Activated T-cell treated with anti-CD3 and anti-CD28 coated beads, Interleukin-2, amount 50 U/mL, for 4 hours (primary cell): Measurements from ENCODE around the gene PPP2R5B. TPM values are rescaled to one million over a fixed set of nuclear protein-coding genes. Genes with fewer than 3 reads are reported as not detected.

ENCODE experiments used
- ATAC-seq, 2 donors: fragments of 200-7000 bp; cut with Tn5 transposase; one replicate each; pipeline ENCODE4 v1.10.0; 2021
- DNase-seq: peaks from one replicate; pipeline ENCODE4 v3.0.0-alpha.2; 2020
- H3K27me3 Mint-ChIP-seq: one replicate; pipeline ENCODE4 v1.8.0; 2021; ENCODE audit warnings: low read depth, mixed read lengths
- H3K36me3 Mint-ChIP-seq: one replicate; pipeline ENCODE4 v1.8.0; 2022; ENCODE audit warnings: mixed read lengths; ENCODE audit not compliant: insufficient read depth
- H3K4me1 Mint-ChIP-seq: one replicate; pipeline ENCODE4 v1.8.0; 2021; ENCODE audit warnings: low read depth, mixed read lengths
- H3K4me3 Mint-ChIP-seq: one replicate; pipeline ENCODE4 v1.8.0; 2021; ENCODE audit warnings: mild to moderate bottlenecking, moderate library complexity, mixed read lengths
- H3K9me3 Mint-ChIP-seq: one replicate; pipeline ENCODE4 v1.8.0; 2021; ENCODE audit warnings: mixed read lengths
- total RNA-seq, 3 donors: library from RNA; stranded (reverse); gene quantifications; one replicate each; pipeline ENCODE4 v1.2.1, GENCODE V29; 2021

The PPP2R5B gene
- total RNA-seq, 3 donors from 2014 or later, result 6.9 to 8.2 (median 7.9) TPM

GRCh38 chr11:64884019-64884418 is 40.5 kb upstream of the PPP2R5B start:
- peaks cover 52% of the 10 kb centered on the region for H3K4me1 Mint-ChIP-seq
- H3K36me3 Mint-ChIP-seq, result no peaks in the 10 kb centered on the region
- DNase-seq (no peak), ATAC-seq (no peak)
- H3K27me3 Mint-ChIP-seq, result no peaks in the 10 kb centered on the region
- H3K9me3 Mint-ChIP-seq, result no peaks in the 10 kb centered on the region
- no peak overlapping the region for H3K4me3 Mint-ChIP-seq

- ATAC-seq, result peak; percentile 78 to 82
- Mint-ChIP-seq H3K27me3 (no peaks in the 10 kb centered on the region), H3K36me3 (no peaks in the 10 kb centered on the region), H3K4me3 (peak overlapping the region; percentile 14), H3K9me3 (no peaks in the 10 kb centered on the region), H3K4me1 (peaks cover 36% of the 10 kb centered on the region)
- no peak for DNase-seq
Observed at GRCh38 chr11:64885367-64886286, 38.9 kb upstream of the PPP2R5B start.

DNA sequence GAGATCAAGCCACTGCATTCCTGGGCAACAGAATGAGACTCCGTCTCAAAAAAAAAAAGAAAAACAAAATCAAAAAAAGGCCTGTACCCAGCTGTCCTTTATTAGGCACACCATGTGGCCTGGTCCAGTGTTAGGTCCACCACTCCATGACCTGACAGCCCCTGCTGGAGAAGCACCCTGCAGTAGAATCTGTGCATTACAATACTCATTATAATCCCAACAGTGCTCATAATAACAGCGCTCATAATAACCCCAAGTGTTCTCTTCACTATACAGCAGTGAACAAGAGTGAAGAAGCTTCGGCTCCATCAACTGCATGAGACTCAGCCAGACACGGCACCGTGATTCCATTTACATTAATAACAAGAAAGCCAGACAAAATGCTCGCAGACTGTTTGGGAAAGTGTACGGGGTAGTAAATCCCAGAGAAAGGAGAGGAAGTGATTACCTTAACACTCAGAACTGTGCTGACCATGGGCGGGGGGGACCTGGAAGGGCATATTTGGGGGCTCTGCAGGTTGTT is 37.2 kb upstream of the PPP2R5B start:
- Mint-ChIP-seq H3K36me3 (no peaks in the 10 kb centered on the region), H3K9me3 (no peaks in the 10 kb centered on the region), H3K27me3 (no peaks in the 10 kb centered on the region), H3K4me1 (peaks cover 28% of the 10 kb centered on the region), H3K4me3 (no peak overlapping the region)
- DNase-seq (no peak), ATAC-seq (no peak)

GRCh38 chr11:64887757-64888405 is 36.6 kb upstream of the PPP2R5B start:
- ATAC-seq (peak; percentile 89), DNase-seq (peak; percentile 86)
- Mint-ChIP-seq H3K36me3 (no peaks in the 10 kb centered on the region), H3K27me3 (no peaks in the 10 kb centered on the region), H3K4me3 (peak overlapping the region; percentile 64), H3K4me1 (peaks cover 28% of the 10 kb centered on the region), H3K9me3 (no peaks in the 10 kb centered on the region)

DNA sequence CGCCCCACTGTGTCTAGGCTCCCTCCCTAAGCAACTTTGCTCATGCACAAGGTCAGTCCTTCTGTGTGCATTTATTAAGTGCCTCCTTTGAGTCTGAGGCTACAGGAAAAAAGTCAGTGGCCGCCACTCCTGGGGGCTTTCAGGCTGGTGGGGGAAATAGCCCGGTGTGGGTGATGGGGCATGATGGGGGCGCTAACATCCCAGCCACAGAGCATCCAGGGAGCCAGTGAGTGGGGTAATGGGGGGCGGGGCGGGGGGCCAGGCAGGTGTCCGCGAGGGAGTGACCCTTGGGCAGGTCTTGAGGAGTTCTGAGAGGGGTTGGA is 36.1 kb upstream of the PPP2R5B start:
- no peaks in the 10 kb centered on the region for H3K36me3 Mint-ChIP-seq
- DNase-seq, result no peak
- ATAC-seq, result no peak
- peaks cover 28% of the 10 kb centered on the region for H3K4me1 Mint-ChIP-seq
- H3K9me3 Mint-ChIP-seq, result no peaks in the 10 kb centered on the region
- H3K27me3 Mint-ChIP-seq, result no peaks in the 10 kb centered on the region
- H3K4me3 Mint-ChIP-seq, result peak overlapping the region; percentile 64

DNA sequence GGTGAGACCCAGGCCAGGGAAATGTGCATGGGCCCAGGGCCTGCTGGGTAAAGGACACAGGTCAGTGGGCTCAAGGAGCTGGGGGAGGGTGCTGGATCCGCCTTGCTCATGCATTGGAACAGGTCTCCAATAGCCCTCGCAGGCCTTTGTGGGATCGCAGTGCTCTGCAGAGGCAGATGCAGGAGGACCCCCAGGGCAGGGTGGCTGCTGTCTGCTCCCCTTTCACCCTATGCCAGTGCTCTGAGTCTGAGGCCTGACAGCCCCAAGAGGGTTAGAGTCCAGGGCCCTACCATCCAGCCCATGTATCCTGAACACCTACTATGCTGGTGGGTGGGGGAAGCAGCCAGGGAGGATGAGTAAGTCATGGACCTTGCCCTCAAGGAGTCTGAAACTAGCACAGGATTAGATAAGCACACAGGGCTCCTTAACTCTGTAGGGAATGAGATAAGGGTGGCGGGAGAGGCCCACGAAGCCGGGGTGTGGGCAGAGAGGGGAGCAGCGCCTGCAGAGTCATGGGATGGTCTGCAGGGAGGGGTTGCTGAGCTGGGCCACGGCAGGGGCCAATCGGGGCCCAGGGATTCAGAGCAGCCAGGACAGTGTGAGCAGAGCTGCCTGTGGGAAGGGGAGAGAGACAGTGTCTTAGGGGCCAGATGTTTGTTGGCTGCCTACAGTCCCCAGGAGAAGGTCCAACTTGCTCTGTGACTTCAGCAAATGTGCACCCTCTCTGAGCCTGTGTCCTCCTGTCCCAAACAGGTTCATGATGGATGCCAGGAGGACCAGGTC is 35.6 kb upstream of the PPP2R5B start:
- Mint-ChIP-seq H3K4me3 (no peak overlapping the region), H3K4me1 (peaks cover 28% of the 10 kb centered on the region), H3K27me3 (no peaks in the 10 kb centered on the region), H3K9me3 (no peaks in the 10 kb centered on the region), H3K36me3 (no peaks in the 10 kb centered on the region)
- DNase-seq (no peak), ATAC-seq (no peak)

DNA sequence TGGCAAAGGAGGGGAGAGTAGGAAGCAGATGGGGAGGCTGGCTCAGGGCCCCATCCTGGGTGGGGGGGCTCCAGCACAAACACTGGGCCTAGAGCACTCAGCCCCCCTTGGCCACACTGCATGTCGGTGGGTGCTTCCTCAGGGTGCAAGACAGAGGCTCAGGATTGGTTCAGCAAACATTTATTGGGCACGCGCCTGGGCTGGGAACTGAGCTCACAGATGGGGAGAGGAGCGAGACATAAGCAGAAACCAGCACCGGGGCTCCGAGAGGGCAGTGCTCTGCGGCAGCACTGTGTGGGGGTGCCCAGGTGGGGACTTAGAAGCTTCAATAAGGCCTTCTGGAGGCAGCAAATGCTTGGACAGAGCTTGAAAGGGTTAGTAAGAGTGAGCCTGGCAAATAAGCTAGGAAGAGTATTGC is 34.0 kb upstream of the PPP2R5B start:
- H3K9me3 Mint-ChIP-seq, result no peaks in the 10 kb centered on the region
- H3K4me1 Mint-ChIP-seq, result peaks cover 18% of the 10 kb centered on the region
- ATAC-seq (no peak), DNase-seq (no peak)
- H3K36me3 Mint-ChIP-seq, result no peaks in the 10 kb centered on the region
- H3K27me3 Mint-ChIP-seq, result no peaks in the 10 kb centered on the region
- no peak overlapping the region for H3K4me3 Mint-ChIP-seq

- DNase-seq (no peak), ATAC-seq (no peak)
- Mint-ChIP-seq H3K36me3 (no peaks in the 10 kb centered on the region), H3K4me3 (no peak overlapping the region), H3K27me3 (no peaks in the 10 kb centered on the region), H3K9me3 (no peaks in the 10 kb centered on the region), H3K4me1 (peaks cover 11% of the 10 kb centered on the region)
Observed at GRCh38 chr11:64891215-64891848, 33.2 kb upstream of the PPP2R5B start.

DNA sequence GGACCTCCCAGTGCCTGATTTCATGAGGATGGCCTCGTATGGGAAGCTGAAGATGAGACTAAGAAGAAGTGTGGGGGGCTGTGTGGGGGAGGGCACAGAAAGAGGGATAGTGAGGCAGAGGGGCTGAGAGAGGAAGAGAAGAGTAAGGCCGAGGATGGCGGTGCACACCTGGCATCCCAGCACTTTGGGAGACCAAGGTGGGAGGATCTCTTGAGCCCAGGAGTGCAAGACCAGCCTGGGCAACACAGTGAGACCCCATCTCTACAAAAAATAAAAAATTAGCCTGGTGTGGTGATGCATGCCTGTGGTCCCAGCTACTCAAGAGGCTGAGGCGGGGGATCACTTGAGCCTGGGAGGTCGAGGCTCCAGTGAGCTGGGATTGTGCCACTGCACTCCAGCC is 32.6 kb upstream of the PPP2R5B start:
- no peak for ATAC-seq
- Mint-ChIP-seq H3K36me3 (no peaks in the 10 kb centered on the region), H3K4me3 (no peak overlapping the region), H3K9me3 (no peaks in the 10 kb centered on the region), H3K27me3 (no peaks in the 10 kb centered on the region), H3K4me1 (peaks cover 11% of the 10 kb centered on the region)
- no peak for DNase-seq

- Mint-ChIP-seq H3K4me3 (no peak overlapping the region), H3K4me1 (peaks cover 8% of the 10 kb centered on the region), H3K36me3 (peaks cover 2% of the 10 kb centered on the region), H3K9me3 (no peaks in the 10 kb centered on the region), H3K27me3 (no peaks in the 10 kb centered on the region)
- ATAC-seq (no peak), DNase-seq (no peak)
Observed at GRCh38 chr11:64892411-64892831, 32.1 kb upstream of the PPP2R5B start.

DNA sequence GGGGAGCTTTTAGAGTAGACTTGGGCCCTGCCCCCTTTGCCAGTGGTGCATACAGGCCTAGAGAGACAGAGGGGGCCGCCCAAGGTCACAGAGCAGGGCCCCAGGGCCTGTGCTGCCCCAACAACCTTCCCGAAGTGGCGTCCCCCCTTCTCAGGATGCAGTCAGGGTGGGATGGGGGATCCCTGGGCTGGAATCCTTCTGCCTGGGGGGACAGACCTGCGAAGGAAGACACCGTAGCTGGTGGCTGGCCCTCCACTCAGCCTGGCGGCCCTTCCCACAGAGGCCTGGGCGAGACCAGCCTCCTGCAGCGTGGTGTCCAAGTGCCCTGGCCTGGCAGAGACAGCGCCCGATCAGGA is 31.7 kb upstream of the PPP2R5B start:
- Mint-ChIP-seq H3K9me3 (no peaks in the 10 kb centered on the region), H3K4me1 (peaks cover 7% of the 10 kb centered on the region), H3K36me3 (peaks cover 2% of the 10 kb centered on the region), H3K27me3 (no peaks in the 10 kb centered on the region), H3K4me3 (no peak overlapping the region)
- DNase-seq, result no peak
- ATAC-seq, result no peak

DNA sequence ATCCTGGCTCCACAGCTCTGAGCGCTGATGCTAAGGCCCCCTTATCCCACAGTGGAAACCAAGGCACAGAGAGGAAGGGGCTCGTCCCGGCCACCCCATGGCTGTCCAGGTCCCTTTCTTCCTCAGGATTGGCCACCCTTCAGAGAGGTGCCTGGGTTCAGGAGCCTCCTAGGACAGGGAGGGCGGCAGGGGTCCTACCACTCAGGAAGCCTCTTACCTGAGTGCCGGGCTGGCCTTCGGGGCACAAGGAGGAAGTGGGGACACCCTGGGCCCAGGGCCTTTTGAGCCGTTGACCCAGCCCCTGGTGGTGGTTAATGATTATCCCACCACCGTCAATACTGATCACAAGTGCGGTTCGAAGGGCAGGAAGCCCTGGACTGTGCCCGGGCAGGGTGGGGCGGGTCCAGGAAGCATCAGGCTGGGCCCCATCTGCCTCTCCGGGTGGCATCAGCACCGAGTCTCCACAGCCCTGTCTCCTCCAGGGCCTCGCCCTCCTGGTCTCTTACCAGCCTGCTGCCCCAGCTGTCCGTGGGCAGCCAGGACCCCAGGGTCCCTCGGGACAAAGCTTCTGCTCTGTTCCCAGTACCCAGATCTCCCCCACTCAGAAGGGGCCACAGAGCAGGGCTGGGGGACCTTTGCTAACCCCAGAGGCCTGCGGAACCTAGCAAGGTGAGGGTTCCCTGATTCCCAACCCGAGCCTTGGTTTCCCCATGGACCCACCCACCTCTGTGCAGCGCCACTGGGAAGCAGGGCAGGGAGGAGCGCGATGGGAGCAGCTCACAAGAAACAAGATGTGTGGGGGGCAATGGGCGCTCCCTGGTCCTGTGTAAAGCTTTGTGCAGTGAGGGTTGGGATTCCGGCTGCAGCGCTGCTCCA is 31.1 kb upstream of the PPP2R5B start:
- Mint-ChIP-seq H3K36me3 (peaks cover 2% of the 10 kb centered on the region), H3K27me3 (no peaks in the 10 kb centered on the region), H3K4me1 (peaks cover 2% of the 10 kb centered on the region), H3K9me3 (no peaks in the 10 kb centered on the region), H3K4me3 (no peak overlapping the region)
- DNase-seq, result no peak
- ATAC-seq, result no peak

DNA sequence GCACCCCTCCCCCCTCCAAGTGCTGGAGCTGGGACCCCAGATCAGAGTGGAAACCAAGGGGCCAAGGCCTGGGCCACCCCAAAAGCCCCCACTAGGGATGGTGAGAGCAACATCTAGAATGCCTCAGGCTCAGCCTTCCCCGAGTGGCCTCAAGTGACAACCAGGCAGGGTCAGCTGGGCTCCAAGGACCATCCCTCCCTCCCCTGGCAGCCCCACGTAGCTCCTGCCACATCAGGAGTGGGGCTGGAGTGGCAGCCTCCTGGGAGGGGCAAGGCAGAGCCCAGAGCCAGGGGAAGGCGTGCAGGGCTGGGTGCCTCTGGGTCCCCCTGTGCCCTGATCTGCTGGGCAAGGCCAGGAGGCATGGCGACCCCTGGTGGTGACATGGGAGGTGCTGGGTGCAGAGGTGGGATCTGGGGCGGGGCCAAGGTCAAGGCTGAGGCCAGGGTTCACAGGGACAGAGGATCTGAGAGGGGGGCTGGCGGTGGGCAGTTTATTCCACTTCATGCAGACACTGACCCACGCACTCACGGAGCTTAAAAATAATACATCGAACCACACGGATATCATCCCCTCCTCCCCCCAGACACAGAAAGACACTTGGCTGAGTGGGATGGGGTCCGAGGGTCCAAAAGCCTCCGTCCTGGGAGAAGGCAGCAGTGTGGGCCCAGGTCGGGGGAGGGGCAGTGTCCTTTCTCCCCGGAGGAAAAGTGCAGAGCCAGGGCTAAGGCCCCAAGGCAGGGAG is 30.2 kb upstream of the PPP2R5B start:
- H3K4me3 Mint-ChIP-seq, result no peak overlapping the region
- no peaks in the 10 kb centered on the region for H3K27me3 Mint-ChIP-seq

More for the DNA sequence above, 30.2 kb upstream of the PPP2R5B start:
- Mint-ChIP-seq H3K9me3 (no peaks in the 10 kb centered on the region), H3K4me1 (peaks cover 2% of the 10 kb centered on the region), H3K36me3 (peaks cover 3% of the 10 kb centered on the region)
- DNase-seq, result peak; percentile 93
- ATAC-seq, result peak; percentile 97
